ENCODE results near the gene PPFIA1. TPM values are rescaled to one million over a fixed set of nuclear protein-coding genes. Genes with fewer than 3 reads are reported as not detected.

Gene PPFIA1
- total RNA-seq, 2 experiments from 2014 or later, result 34.3 to 42.0 TPM

GRCh38 chr11:70359451-70360205, 89.1 kb downstream of the PPFIA1 start:
- Mint-ChIP-seq H3K36me3 (ENCODE audit: low read depth) (peaks cover 87% of the 10 kb centered on the region), H3K4me3 (no peak overlapping the region), H3K27me3 (no peaks in the 10 kb centered on the region), H3K9me3 (no peaks in the 10 kb centered on the region), H3K27ac (no peak overlapping the region), H3K4me1 (ENCODE audit: low read depth) (peaks cover 10% of the 10 kb centered on the region)
- no peak overlapping the region for H3K4me3 ChIP-seq (ENCODE audit: low read length)
- no peak for DNase-seq
- H3K36me3 ChIP-seq (ENCODE audit: insufficient read depth, low read length), result peaks cover 55% of the 10 kb centered on the region
- ChIA-PET CTCF (no interaction called here), POLR2A (no interaction called here)
- no peak overlapping the region for H3K27ac ChIP-seq (ENCODE audit: low read depth in 1 of 2, low read length in 2 of 2)
- ATAC-seq (ENCODE audit: poor library complexity), result no peak
- H3K9me3 ChIP-seq (ENCODE audit: control insufficient read depth in 1 of 2, insufficient read depth in 1 of 2, low read length in 2 of 2), result no peaks in the 10 kb centered on the region
- TF ChIP-seq CTCF (IDR thresholded peaks at IDR 0.05), result no peak
- peaks cover 6% of the 10 kb centered on the region for H3K4me1 ChIP-seq (ENCODE audit: insufficient read depth, low read length)
- no peaks in the 10 kb centered on the region for H3K27me3 ChIP-seq (ENCODE audit: control insufficient read depth in 1 of 2, insufficient read depth in 2 of 2, low read length in 2 of 2)
- intact Hi-C loops (cut with DNase I, micrococcal nuclease), result no loop called here

GRCh38 chr11:70360211-70360610, 89.7 kb downstream of the PPFIA1 start:
- Histone ChIP-seq H3K27me3 (ENCODE audit: control insufficient read depth in 1 of 2, insufficient read depth in 2 of 2, low read length in 2 of 2) (no peaks in the 10 kb centered on the region), H3K9me3 (ENCODE audit: control insufficient read depth in 1 of 2, insufficient read depth in 1 of 2, low read length in 2 of 2) (no peaks in the 10 kb centered on the region), H3K4me1 (ENCODE audit: insufficient read depth, low read length) (peaks cover 11% of the 10 kb centered on the region), H3K27ac (ENCODE audit: low read depth in 1 of 2, low read length in 2 of 2) (no peak overlapping the region), H3K36me3 (ENCODE audit: insufficient read depth, low read length) (peaks cover 49% of the 10 kb centered on the region), H3K4me3 (ENCODE audit: low read length) (no peak overlapping the region)
- no peaks in the 10 kb centered on the region for H3K9me3 Mint-ChIP-seq
- no peak for DNase-seq
- ChIA-PET CTCF (interaction anchor here (0.6 kb wide), 1 partner anchor 11 kb away, joined by 3 read pairs; no protein-coding TSS in a partner anchor), POLR2A (no interaction called here)
- H3K27ac Mint-ChIP-seq, result no peak overlapping the region
- ATAC-seq (ENCODE audit: poor library complexity), result no peak
- no peak overlapping the region for H3K4me3 Mint-ChIP-seq
- TF ChIP-seq CTCF (IDR thresholded peaks at IDR 0.05), result no peak
- peaks cover 16% of the 10 kb centered on the region for H3K4me1 Mint-ChIP-seq (ENCODE audit: low read depth)
- intact Hi-C loops (cut with DNase I, micrococcal nuclease), result no loop called here
- H3K27me3 Mint-ChIP-seq, result no peaks in the 10 kb centered on the region
- H3K36me3 Mint-ChIP-seq (ENCODE audit: low read depth), result peaks cover 88% of the 10 kb centered on the region

GRCh38 chr11:70364178-70364577, 93.7 kb downstream of the PPFIA1 start:
- Mint-ChIP-seq H3K4me1 (ENCODE audit: low read depth) (peaks cover 30% of the 10 kb centered on the region), H3K27ac (no peak overlapping the region), H3K27me3 (no peaks in the 10 kb centered on the region), H3K36me3 (ENCODE audit: low read depth) (peaks cover 72% of the 10 kb centered on the region), H3K4me3 (no peak overlapping the region), H3K9me3 (no peaks in the 10 kb centered on the region)
- intact Hi-C loops (cut with DNase I, micrococcal nuclease), result no loop called here
- ChIA-PET POLR2A (no interaction called here), CTCF (no interaction called here)
- ATAC-seq (ENCODE audit: poor library complexity) (no peak), DNase-seq (no peak)
- no peaks in the 10 kb centered on the region for H3K27me3 ChIP-seq (ENCODE audit: control insufficient read depth in 1 of 2, insufficient read depth in 2 of 2, low read length in 2 of 2)
- TF ChIP-seq CTCF (IDR thresholded peaks at IDR 0.05), result no peak
- H3K9me3 ChIP-seq (ENCODE audit: control insufficient read depth in 1 of 2, insufficient read depth in 1 of 2, low read length in 2 of 2), result no peaks in the 10 kb centered on the region
- H3K27ac ChIP-seq (ENCODE audit: low read depth in 1 of 2, low read length in 2 of 2), result no peak overlapping the region
- H3K36me3 ChIP-seq (ENCODE audit: insufficient read depth, low read length), result peaks cover 32% of the 10 kb centered on the region
- H3K4me1 ChIP-seq (ENCODE audit: insufficient read depth, low read length), result peaks cover 17% of the 10 kb centered on the region
- no peak overlapping the region for H3K4me3 ChIP-seq (ENCODE audit: low read length)
